HL-60 (cell line): ENCODE measurements around the gene EGFR.

ENCODE experiments used
- REST ChIP-seq: IDR thresholded peaks from 2 replicates; pipeline ENCODE4 v1.6.1; 2012; ENCODE audit warnings: low read depth; ENCODE audit not compliant: insufficient replicate concordance
- SPI1 ChIP-seq: IDR thresholded peaks from 2 replicates; pipeline ENCODE4 v1.6.1; 2012; ENCODE audit warnings: low read depth, mild to moderate bottlenecking, borderline replicate concordance
- TF ChIP-seq, protein P1 (sequence below): IDR thresholded peaks from one replicate; pipeline ENCODE4 v1.5.1; 2011; ENCODE audit warnings: low read length, control low read depth, inconsistent platforms; ENCODE audit not compliant: insufficient read depth

- TF ChIP-seq, protein P1, sequence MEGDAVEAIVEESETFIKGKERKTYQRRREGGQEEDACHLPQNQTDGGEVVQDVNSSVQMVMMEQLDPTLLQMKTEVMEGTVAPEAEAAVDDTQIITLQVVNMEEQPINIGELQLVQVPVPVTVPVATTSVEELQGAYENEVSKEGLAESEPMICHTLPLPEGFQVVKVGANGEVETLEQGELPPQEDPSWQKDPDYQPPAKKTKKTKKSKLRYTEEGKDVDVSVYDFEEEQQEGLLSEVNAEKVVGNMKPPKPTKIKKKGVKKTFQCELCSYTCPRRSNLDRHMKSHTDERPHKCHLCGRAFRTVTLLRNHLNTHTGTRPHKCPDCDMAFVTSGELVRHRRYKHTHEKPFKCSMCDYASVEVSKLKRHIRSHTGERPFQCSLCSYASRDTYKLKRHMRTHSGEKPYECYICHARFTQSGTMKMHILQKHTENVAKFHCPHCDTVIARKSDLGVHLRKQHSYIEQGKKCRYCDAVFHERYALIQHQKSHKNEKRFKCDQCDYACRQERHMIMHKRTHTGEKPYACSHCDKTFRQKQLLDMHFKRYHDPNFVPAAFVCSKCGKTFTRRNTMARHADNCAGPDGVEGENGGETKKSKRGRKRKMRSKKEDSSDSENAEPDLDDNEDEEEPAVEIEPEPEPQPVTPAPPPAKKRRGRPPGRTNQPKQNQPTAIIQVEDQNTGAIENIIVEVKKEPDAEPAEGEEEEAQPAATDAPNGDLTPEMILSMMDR: no peak
- TF ChIP-seq SPI1 (no peak), REST (no peak)
These were observed 194.0 kb downstream of the EGFR start for GRCh38 chr7:55212838-55213237.
